Erythroblast (primary cell): ENCODE measurements around the gene SOD3.

Experiments used
- GATA1 ChIP-seq: IDR thresholded peaks from 2 replicates; pipeline ENCODE4 v1.6.1; 2011; ENCODE audit warnings: low read depth, mild to moderate bottlenecking, control low read depth, low read length, moderate library complexity
- POLR2A ChIP-seq: IDR thresholded peaks from 2 replicates; pipeline ENCODE4 v1.6.1; 2011; ENCODE audit warnings: mild to moderate bottlenecking, low read length

DNA sequence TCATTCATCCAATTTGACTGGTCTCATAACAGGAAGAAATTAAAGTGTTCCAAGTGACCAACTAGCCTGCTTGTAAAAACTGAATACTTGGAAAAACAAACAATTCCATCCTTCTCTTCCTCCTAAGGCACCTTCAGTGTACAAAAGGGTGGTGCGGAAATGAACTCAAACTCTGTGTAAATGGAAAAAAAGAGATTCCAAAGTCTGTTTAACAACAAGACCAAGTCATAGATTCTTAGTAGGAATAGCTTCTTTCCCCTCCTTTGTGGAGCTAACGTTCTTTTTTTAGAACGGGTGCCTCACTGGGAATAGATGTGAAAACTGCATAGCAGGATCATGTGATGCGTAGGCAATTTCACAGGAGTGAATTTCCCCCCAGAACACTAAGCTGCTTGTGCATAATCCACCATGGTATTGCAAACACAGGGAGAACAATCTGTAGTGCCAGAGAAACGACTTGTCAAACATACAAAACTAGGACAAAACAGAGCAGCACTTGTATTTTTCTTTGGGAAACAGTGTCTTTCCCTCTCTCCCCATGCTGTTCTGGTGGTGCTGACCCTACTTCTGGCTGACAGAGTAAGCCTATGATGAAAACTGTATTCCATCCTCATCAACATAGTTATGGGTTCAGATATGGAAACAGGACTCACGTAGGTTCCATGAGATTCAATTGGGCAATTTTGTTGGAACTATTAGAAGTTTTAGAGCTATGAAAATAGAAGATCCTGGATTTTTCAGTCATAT lies 13.2 kb upstream of the SOD3 start:
- TF ChIP-seq POLR2A (no peak), GATA1 (no peak)
